HL-60 (cell line): Measurements from ENCODE around the gene IL1R1.

Experiments used
- DNase-seq, 2 experiments: peaks; one replicate each; pipeline ENCODE4 v3.0.0-alpha.2; 2010 to 2020; ENCODE audit warnings: low read depth in 1 of 2, low spot score in 1 of 2
- H3K27ac ChIP-seq: fragments of 250-450 bp; sonication (Bioruptor Pico); replicated peaks from 2 replicates; pipeline ENCODE4 v1.5.1; 2020; ENCODE audit warnings: mild to moderate bottlenecking, moderate library complexity
- H3K27me3 ChIP-seq: fragments of 250-450 bp; sonication (Bioruptor Pico); 2 replicates; pipeline ENCODE4 v1.5.1; 2021; ENCODE audit warnings: mild to moderate bottlenecking, moderate library complexity; ENCODE audit not compliant: insufficient read depth, poor library complexity, severe bottlenecking
- H3K4me3 ChIP-seq: replicated peaks from 2 replicates; pipeline ENCODE4 v1.5.1; 2011; ENCODE audit warnings: mild to moderate bottlenecking, control low read depth, low read length; ENCODE audit not compliant: insufficient read depth
- GABPA ChIP-seq: IDR thresholded peaks from 2 replicates; pipeline ENCODE4 v1.6.1; 2012; ENCODE audit warnings: low read depth
- POLR2AphosphoS5 ChIP-seq: IDR thresholded peaks from 2 replicates; pipeline ENCODE4 v1.6.1; 2012; ENCODE audit warnings: low read depth
- SPI1 ChIP-seq: IDR thresholded peaks from 2 replicates; pipeline ENCODE4 v1.6.1; 2012; ENCODE audit warnings: low read depth, mild to moderate bottlenecking, borderline replicate concordance
- TF ChIP-seq, protein P1 (sequence below): IDR thresholded peaks from one replicate; pipeline ENCODE4 v1.5.1; 2011; ENCODE audit warnings: low read length, control low read depth, inconsistent platforms; ENCODE audit not compliant: insufficient read depth
- TF ChIP-seq, protein P2 (sequence below): IDR thresholded peaks from 2 replicates; pipeline ENCODE4 v1.6.1; 2012; ENCODE audit warnings: low read depth; ENCODE audit not compliant: insufficient replicate concordance

IL1R1 gene

DNA sequence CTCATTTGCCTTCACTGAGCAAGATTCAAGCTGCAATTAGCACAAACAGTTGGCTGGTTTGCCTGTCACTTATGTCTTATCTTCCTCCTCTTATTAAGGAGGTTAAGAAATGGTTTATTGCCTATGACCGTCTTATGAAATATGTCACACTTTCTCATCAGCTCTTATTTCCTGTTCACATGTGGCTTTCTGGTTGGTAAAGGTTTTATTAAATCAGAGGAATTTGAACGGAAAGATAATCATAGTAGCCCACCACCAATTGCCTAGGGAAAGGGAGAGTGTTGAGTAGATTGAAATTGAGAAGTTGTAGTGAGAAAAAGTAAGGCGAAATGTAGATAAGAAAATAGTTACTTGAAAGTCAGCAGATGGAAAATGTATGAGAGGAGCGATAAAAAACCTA is 4.2 kb upstream of the IL1R1 start:
- TF ChIP-seq GABPA (no peak), POLR2AphosphoS5 (no peak), SPI1 (no peak)
- TF ChIP-seq, protein P1, sequence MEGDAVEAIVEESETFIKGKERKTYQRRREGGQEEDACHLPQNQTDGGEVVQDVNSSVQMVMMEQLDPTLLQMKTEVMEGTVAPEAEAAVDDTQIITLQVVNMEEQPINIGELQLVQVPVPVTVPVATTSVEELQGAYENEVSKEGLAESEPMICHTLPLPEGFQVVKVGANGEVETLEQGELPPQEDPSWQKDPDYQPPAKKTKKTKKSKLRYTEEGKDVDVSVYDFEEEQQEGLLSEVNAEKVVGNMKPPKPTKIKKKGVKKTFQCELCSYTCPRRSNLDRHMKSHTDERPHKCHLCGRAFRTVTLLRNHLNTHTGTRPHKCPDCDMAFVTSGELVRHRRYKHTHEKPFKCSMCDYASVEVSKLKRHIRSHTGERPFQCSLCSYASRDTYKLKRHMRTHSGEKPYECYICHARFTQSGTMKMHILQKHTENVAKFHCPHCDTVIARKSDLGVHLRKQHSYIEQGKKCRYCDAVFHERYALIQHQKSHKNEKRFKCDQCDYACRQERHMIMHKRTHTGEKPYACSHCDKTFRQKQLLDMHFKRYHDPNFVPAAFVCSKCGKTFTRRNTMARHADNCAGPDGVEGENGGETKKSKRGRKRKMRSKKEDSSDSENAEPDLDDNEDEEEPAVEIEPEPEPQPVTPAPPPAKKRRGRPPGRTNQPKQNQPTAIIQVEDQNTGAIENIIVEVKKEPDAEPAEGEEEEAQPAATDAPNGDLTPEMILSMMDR: no peak
- peak overlapping the region; percentile 27 for H3K27ac ChIP-seq
- no peak overlapping the region for H3K4me3 ChIP-seq
- peak in 1 of 2 experiments; percentile 61 for DNase-seq
- no peaks in the 10 kb centered on the region for H3K27me3 ChIP-seq

DNA sequence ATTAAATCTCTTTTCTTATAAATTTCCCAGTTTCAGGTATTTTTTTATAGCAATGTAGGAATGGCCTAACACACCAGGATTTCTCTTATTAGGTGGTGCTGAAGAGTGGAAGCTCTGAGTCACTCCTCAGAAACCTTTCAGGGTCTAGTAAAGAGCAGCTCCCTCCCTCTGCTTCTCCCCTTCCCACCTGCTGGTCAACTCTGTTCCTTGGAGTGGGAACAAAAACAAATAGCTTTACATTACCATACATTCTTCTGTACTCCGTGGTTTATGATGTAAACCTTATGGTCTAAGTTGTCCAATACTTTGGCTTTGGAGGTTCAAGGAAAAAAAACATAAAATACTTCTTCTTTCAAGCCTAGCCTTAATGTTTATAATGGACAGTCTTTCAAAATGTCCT is 2.7 kb upstream of the IL1R1 start:
- Histone ChIP-seq H3K27ac (no peak overlapping the region), H3K27me3 (no peaks in the 10 kb centered on the region), H3K4me3 (no peak overlapping the region)
- TF ChIP-seq SPI1 (no peak), GABPA (no peak), POLR2AphosphoS5 (no peak)
- TF ChIP-seq, protein P1: no peak
- TF ChIP-seq, protein P2, sequence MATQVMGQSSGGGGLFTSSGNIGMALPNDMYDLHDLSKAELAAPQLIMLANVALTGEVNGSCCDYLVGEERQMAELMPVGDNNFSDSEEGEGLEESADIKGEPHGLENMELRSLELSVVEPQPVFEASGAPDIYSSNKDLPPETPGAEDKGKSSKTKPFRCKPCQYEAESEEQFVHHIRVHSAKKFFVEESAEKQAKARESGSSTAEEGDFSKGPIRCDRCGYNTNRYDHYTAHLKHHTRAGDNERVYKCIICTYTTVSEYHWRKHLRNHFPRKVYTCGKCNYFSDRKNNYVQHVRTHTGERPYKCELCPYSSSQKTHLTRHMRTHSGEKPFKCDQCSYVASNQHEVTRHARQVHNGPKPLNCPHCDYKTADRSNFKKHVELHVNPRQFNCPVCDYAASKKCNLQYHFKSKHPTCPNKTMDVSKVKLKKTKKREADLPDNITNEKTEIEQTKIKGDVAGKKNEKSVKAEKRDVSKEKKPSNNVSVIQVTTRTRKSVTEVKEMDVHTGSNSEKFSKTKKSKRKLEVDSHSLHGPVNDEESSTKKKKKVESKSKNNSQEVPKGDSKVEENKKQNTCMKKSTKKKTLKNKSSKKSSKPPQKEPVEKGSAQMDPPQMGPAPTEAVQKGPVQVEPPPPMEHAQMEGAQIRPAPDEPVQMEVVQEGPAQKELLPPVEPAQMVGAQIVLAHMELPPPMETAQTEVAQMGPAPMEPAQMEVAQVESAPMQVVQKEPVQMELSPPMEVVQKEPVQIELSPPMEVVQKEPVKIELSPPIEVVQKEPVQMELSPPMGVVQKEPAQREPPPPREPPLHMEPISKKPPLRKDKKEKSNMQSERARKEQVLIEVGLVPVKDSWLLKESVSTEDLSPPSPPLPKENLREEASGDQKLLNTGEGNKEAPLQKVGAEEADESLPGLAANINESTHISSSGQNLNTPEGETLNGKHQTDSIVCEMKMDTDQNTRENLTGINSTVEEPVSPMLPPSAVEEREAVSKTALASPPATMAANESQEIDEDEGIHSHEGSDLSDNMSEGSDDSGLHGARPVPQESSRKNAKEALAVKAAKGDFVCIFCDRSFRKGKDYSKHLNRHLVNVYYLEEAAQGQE: no peak
- no peak for DNase-seq

DNA sequence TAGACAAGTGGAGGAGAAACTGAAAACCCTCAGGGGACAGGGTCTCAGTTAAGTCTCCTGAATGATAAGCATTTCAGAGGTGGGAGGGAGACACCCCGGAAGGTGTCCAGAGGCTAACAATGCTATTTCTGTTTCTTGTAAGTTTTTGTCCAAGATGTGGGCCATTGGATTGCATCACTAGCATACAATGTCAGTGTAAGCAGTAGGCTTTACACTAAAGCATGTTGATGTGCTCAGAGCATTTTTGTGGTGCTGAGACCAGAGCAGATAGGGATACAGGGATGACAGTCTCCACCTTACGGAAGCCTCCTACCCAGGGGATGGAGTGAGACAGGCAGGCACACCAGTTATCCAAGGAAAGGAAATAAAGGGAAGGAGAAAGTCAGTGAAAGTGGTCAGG is 2.2 kb upstream of the IL1R1 start:
- TF ChIP-seq GABPA: no peak
- TF ChIP-seq, protein P1: no peak
- TF ChIP-seq, protein P2: no peak
- no peak for TF ChIP-seq POLR2AphosphoS5
- TF ChIP-seq SPI1: no peak
- no peaks in the 10 kb centered on the region for H3K27me3 ChIP-seq
- no peak overlapping the region for H3K4me3 ChIP-seq
- H3K27ac ChIP-seq: no peak overlapping the region
- no peak for DNase-seq
